Endodermal cell (in vitro differentiated cells): ENCODE results near the gene SC5D. TPM values are rescaled to one million over a fixed set of nuclear protein-coding genes. Genes with fewer than 3 reads are reported as not detected.

Experiments used
- DNase-seq: peaks from one replicate; pipeline ENCODE4 v3.0.0-alpha.2; 2017
- H3K27ac ChIP-seq: 2 replicates; pipeline ENCODE4 v1.5.1; 2013; ENCODE audit warnings: mild to moderate bottlenecking, low read depth, low read length, moderate library complexity
- H3K27me3 ChIP-seq: 2 replicates; pipeline ENCODE4 v1.6.1; 2013; ENCODE audit warnings: mild to moderate bottlenecking, low read length, moderate library complexity; ENCODE audit not compliant: insufficient read depth, control insufficient read depth, poor library complexity, severe bottlenecking
- H3K36me3 ChIP-seq: 2 replicates; pipeline ENCODE4 v1.7.0; 2013; ENCODE audit warnings: mild to moderate bottlenecking, low read length, moderate library complexity; ENCODE audit not compliant: control insufficient read depth, insufficient read depth
- H3K4me1 ChIP-seq: one replicate; pipeline ENCODE4 v1.7.0; 2013; ENCODE audit warnings: low read length; ENCODE audit not compliant: control insufficient read depth, insufficient read depth
- H3K4me3 ChIP-seq: 2 replicates; pipeline ENCODE4 v1.5.1; 2013; ENCODE audit warnings: mild to moderate bottlenecking, low read length, moderate library complexity
- H3K9ac ChIP-seq: 2 replicates; pipeline ENCODE4 v1.6.1; 2013; ENCODE audit warnings: mild to moderate bottlenecking, low read length, moderate library complexity; ENCODE audit not compliant: poor library complexity, severe bottlenecking; ENCODE audit errors: extremely low read depth
- H3K9me3 ChIP-seq: 2 replicates; pipeline ENCODE4 v1.6.1; 2013; ENCODE audit warnings: mild to moderate bottlenecking, low read length, moderate library complexity; ENCODE audit not compliant: control insufficient read depth
- H3K27ac Mint-ChIP-seq: 2 replicates; pipeline ENCODE4 v1.8.0; 2020; ENCODE audit warnings: mixed read lengths
- H3K27me3 Mint-ChIP-seq: 2 replicates; pipeline ENCODE4 v1.8.0; 2021; ENCODE audit warnings: mild to moderate bottlenecking, mixed read lengths; ENCODE audit not compliant: insufficient read depth
- H3K36me3 Mint-ChIP-seq: 2 replicates; pipeline ENCODE4 v1.8.0; 2020; ENCODE audit warnings: low read depth, mixed read lengths
- H3K4me1 Mint-ChIP-seq: 2 replicates; pipeline ENCODE4 v1.8.0; 2020; ENCODE audit warnings: mixed read lengths
- H3K4me3 Mint-ChIP-seq: 2 replicates; pipeline ENCODE4 v1.8.0; 2020; ENCODE audit warnings: mild to moderate bottlenecking, moderate library complexity, mixed read lengths
- H3K9me3 Mint-ChIP-seq: 2 replicates; pipeline ENCODE4 v1.8.0; 2020; ENCODE audit warnings: mild to moderate bottlenecking, mixed read lengths
- CTCF ChIP-seq: fragments of 200-600 bp; sonication (generic); conservative IDR thresholded peaks from 2 replicates; pipeline ENCODE4 v1.5.0; 2021; ENCODE audit warnings: antibody characterized with exemption, mild to moderate bottlenecking
- WGBS, 2 experiments: methylation state at CpG; one replicate each; pipeline versions ENCODE4 v1.1.5 to v1.1.7; 2013; ENCODE audit warnings: missing lambda C conversion rate in 2 of 2, mixed read lengths in 1 of 2; ENCODE audit not compliant: insufficient coverage in 1 of 2, insufficient read length in 1 of 2; 5-methylcytosine and 5-hydroxymethylcytosine counted together
- total RNA-seq, 2 donors: library from RNA; stranded (reverse); fragmentation: NEBNext Ultra II Directional in 1 of 2; extraction: Animal tissue kit (Norgen Biotek cat#: 25700) in 1 of 2; gene quantifications; 2 replicates in 1 of 2; 3 replicates in 1 of 2; pipeline ENCODE4 v1.2.1, GENCODE V29; 2021

Gene SC5D
- total RNA-seq, 2 donors from 2014 or later: 66.0 to 70.9 TPM

DNA sequence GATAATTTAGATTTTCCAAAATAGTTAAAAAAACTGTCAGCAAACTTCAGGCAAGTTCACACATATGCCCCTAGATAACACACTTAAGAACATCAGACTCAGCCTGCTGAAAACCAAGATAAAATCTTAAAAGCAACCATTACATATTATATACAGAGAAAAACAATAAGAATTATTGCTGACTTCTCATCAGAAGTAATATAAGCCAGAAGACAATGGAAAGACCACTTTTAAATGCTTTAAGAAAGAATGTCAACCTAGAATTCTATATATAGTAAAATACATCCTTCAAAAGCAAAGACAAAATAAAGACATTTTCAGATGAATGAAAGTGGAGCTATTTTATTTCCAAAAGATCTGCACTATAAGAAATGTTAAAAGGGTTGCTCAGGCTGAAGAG is 37.8 kb upstream of the SC5D start:
- Mint-ChIP-seq H3K9me3 (peaks cover 9% of the 10 kb centered on the region), H3K27me3 (peaks cover 4% of the 10 kb centered on the region), H3K27ac (no peak overlapping the region), H3K4me1 (peaks cover 10% of the 10 kb centered on the region), H3K4me3 (no peak overlapping the region), H3K36me3 (no peaks in the 10 kb centered on the region)
- Histone ChIP-seq H3K4me1 (no peaks in the 10 kb centered on the region), H3K27ac (no peak overlapping the region), H3K4me3 (peak overlapping the region; percentile 10), H3K36me3 (no peaks in the 10 kb centered on the region), H3K9ac (no peak overlapping the region), H3K9me3 (peaks cover 22% of the 10 kb centered on the region), H3K27me3 (no peaks in the 10 kb centered on the region)
- no peak for DNase-seq
- TF ChIP-seq CTCF: no peak

- no peak overlapping the region for H3K9ac ChIP-seq
- H3K9me3 ChIP-seq: peaks cover 22% of the 10 kb centered on the region
- H3K4me3 Mint-ChIP-seq: no peak overlapping the region
- H3K27ac ChIP-seq: no peak overlapping the region
- H3K9me3 Mint-ChIP-seq: peaks cover 9% of the 10 kb centered on the region
- no peaks in the 10 kb centered on the region for H3K4me1 ChIP-seq
- peaks cover under 1% of the 10 kb centered on the region for H3K27me3 Mint-ChIP-seq
- no peaks in the 10 kb centered on the region for H3K36me3 ChIP-seq
- H3K4me3 ChIP-seq: no peak overlapping the region
- no peaks in the 10 kb centered on the region for H3K27me3 ChIP-seq
- no peaks in the 10 kb centered on the region for H3K36me3 Mint-ChIP-seq
- no peak overlapping the region for H3K27ac Mint-ChIP-seq
- peaks cover 10% of the 10 kb centered on the region for H3K4me1 Mint-ChIP-seq
- DNase-seq: no peak
- no peak for TF ChIP-seq CTCF
- 66% methylated on average over 2 of the region's 2 CpGs; no CpG with 5 or more reads in 1 of the 2 experiments for WGBS, 2 experiments
Measured at GRCh38 chr11:121255473-121256125, 37.0 kb upstream of the SC5D start.

- no peak for DNase-seq
- H3K36me3 ChIP-seq: no peaks in the 10 kb centered on the region
- H3K27me3 ChIP-seq: no peaks in the 10 kb centered on the region
- Mint-ChIP-seq H3K4me3 (no peak overlapping the region), H3K36me3 (no peaks in the 10 kb centered on the region), H3K27me3 (no peaks in the 10 kb centered on the region), H3K27ac (no peak overlapping the region), H3K4me1 (peaks cover 10% of the 10 kb centered on the region), H3K9me3 (peaks cover 9% of the 10 kb centered on the region)
- H3K27ac ChIP-seq: no peak overlapping the region
- peaks cover 22% of the 10 kb centered on the region for H3K9me3 ChIP-seq
- no peaks in the 10 kb centered on the region for H3K4me1 ChIP-seq
- no peak overlapping the region for H3K9ac ChIP-seq
- no peak for TF ChIP-seq CTCF
- H3K4me3 ChIP-seq: no peak overlapping the region
Measured at GRCh38 chr11:121257289-121257688, 35.3 kb upstream of the SC5D start.
